Endothelial cell (in vitro differentiated cells): ENCODE measurements around the gene TRIM63. TPM values are rescaled to one million over a fixed set of nuclear protein-coding genes. Genes with fewer than 3 reads are reported as not detected.

Experiments used
- DNase-seq: peaks from one replicate; pipeline ENCODE4 v3.0.0; 2021; ENCODE audit warnings: low spot score
- H3K27ac Mint-ChIP-seq: one replicate; pipeline ENCODE4 v1.8.0; 2021; ENCODE audit warnings: mixed read lengths, inconsistent platforms; ENCODE audit not compliant: unreplicated experiment
- H3K27me3 Mint-ChIP-seq: one replicate; pipeline ENCODE4 v1.8.0; 2021; ENCODE audit warnings: mild to moderate bottlenecking, moderate library complexity, mixed read lengths, inconsistent platforms; ENCODE audit not compliant: unreplicated experiment
- H3K36me3 Mint-ChIP-seq: one replicate; pipeline ENCODE4 v1.8.0; 2021; ENCODE audit warnings: mild to moderate bottlenecking, low read depth, mixed read lengths, inconsistent platforms; ENCODE audit not compliant: unreplicated experiment
- H3K4me1 Mint-ChIP-seq: one replicate; pipeline ENCODE4 v1.8.0; 2021; ENCODE audit warnings: mild to moderate bottlenecking, mixed read lengths, inconsistent platforms; ENCODE audit not compliant: unreplicated experiment
- H3K4me3 Mint-ChIP-seq: one replicate; pipeline ENCODE4 v1.8.0; 2021; ENCODE audit warnings: mild to moderate bottlenecking, mixed read lengths, inconsistent platforms; ENCODE audit not compliant: unreplicated experiment
- H3K9me3 Mint-ChIP-seq: one replicate; pipeline ENCODE4 v1.8.0; 2021; ENCODE audit warnings: mixed read lengths, inconsistent platforms; ENCODE audit not compliant: unreplicated experiment
- CTCF ChIP-seq: fragments of 200-600 bp; sonication (generic); IDR thresholded peaks from one replicate; pipeline ENCODE4 v1.5.0; 2021; ENCODE audit warnings: antibody characterized with exemption; ENCODE audit not compliant: unreplicated experiment
- total RNA-seq: library from RNA; stranded (reverse); fragmentation: NEBNext Ultra II Directional; extraction: Animal tissue kit (Norgen Biotek cat#: 25700); gene quantifications from one replicate; pipeline ENCODE4 v1.2.1, GENCODE V29; 2021; ENCODE audit not compliant: unreplicated experiment

TRIM63 gene
- total RNA-seq, 1 donor from 2014 or later = not detected

DNA sequence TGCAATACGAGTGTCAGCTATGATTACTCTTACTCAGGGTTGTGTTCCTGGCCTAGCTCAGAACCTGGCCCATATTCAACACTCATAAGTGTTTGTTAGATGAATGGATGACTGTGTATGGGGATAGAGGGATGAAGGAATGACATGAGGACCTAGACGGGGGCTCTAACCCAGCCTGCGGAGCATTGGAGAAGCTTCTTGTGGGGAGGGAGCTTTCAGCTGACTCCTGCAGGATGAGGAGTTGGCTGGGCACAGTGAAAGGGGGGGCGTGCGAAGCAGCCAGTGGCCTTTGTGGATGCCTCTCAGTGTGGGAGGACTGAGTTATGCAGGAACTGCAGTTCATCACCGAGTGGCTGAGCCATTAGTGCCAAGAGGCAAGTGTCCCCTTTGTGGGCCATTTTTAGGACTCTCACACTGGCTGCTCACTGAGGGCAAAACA lies 47.1 kb downstream of the TRIM63 start:
- DNase-seq = no peak
- Mint-ChIP-seq H3K27me3 (no peaks in the 10 kb centered on the region), H3K9me3 (no peaks in the 10 kb centered on the region)

GRCh38 chr1:26019641-26020315 lies 47.7 kb downstream of the TRIM63 start:
- no peaks in the 10 kb centered on the region for H3K36me3 Mint-ChIP-seq
- no peaks in the 10 kb centered on the region for H3K27me3 Mint-ChIP-seq
- no peaks in the 10 kb centered on the region for H3K9me3 Mint-ChIP-seq
- H3K4me3 Mint-ChIP-seq = peak overlapping the region; percentile 3
- DNase-seq = no peak
- H3K4me1 Mint-ChIP-seq = peaks cover 4% of the 10 kb centered on the region
- no peak overlapping the region for H3K27ac Mint-ChIP-seq
- no peak for TF ChIP-seq CTCF

More for the DNA sequence above, 47.1 kb downstream of the TRIM63 start:
- TF ChIP-seq CTCF = no peak
- peak overlapping the region; percentile 3 for H3K4me3 Mint-ChIP-seq
- no peaks in the 10 kb centered on the region for H3K36me3 Mint-ChIP-seq
- peaks cover 4% of the 10 kb centered on the region for H3K4me1 Mint-ChIP-seq
- H3K27ac Mint-ChIP-seq = no peak overlapping the region

- Mint-ChIP-seq H3K36me3 (no peaks in the 10 kb centered on the region), H3K4me3 (no peak overlapping the region)
These were observed 49.8 kb downstream of the TRIM63 start for GRCh38 chr1:26017606-26018005.

DNA sequence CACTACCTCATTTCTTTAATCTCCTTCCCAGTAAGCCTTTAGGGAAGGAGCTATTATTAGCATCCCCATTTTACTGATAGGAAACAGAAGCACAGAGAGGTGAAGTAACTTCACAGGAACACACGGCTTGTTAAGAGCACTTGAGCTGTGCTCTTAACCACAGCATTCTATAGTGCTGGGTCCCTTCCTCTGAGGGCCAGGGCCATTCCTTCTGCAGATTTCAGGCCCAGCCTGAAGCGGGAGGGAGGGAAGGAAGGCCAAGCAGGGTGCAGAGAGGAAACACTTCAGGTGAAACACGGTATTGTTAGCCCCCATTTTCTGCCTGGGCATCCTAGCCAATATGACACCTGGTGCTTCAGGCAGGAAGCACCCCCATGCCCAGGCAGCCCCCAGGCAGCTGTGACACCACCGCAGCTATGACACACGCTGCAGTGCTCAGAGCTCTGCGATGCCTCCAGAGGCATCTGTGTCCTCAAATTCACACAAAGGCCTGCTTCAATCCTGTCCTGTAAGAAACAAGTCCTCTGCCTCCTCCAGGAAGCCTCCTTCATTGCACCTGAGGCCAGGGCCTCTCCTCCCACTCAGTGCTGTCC lies 50.4 kb downstream of the TRIM63 start:
- no peaks in the 10 kb centered on the region for H3K27me3 Mint-ChIP-seq
- H3K27ac Mint-ChIP-seq = no peak overlapping the region
- H3K4me3 Mint-ChIP-seq = no peak overlapping the region
- DNase-seq = no peak
- H3K36me3 Mint-ChIP-seq = no peaks in the 10 kb centered on the region
- no peak for TF ChIP-seq CTCF
- H3K9me3 Mint-ChIP-seq = no peaks in the 10 kb centered on the region
- H3K4me1 Mint-ChIP-seq = peaks cover 4% of the 10 kb centered on the region

More at GRCh38 chr1:26017606-26018005, 49.8 kb downstream of the TRIM63 start:
- H3K27me3 Mint-ChIP-seq = no peaks in the 10 kb centered on the region
- no peak for DNase-seq
- H3K4me1 Mint-ChIP-seq = peaks cover 4% of the 10 kb centered on the region
- H3K27ac Mint-ChIP-seq = no peak overlapping the region
- H3K9me3 Mint-ChIP-seq = no peaks in the 10 kb centered on the region
- TF ChIP-seq CTCF = no peak
